Measurements from ENCODE around the gene SLC18A2.

SLC18A2 gene

DNA sequence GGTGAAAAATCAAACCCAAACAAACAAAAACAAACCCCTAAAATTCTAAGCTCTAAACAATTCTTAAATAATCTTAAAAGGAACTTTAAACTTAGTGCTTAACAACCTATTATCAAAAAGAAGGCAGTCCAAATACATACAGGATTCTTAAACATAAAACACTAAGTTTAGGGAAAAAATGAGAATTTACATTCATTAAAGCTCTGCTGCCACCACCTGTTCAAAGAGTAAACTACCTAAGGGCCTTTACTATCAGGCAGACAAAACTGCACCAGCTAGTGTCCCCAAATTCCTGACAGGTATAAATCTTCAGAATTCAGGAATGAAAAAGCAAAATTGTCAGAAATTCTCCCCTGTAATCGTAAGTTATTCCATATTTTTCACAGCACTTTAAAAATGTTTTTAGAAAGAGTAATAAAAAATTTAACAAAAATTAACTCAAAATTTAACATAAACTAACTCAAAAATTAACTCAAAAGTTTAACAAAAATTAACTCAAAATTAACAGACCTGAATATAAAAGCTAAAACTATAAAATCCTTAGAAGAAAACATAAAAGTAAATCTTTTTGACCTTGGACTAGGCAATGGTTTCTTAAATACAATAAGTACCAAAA lies 79.2 kb downstream of the SLC18A2 start:
- no peak for DNase-seq

DNA sequence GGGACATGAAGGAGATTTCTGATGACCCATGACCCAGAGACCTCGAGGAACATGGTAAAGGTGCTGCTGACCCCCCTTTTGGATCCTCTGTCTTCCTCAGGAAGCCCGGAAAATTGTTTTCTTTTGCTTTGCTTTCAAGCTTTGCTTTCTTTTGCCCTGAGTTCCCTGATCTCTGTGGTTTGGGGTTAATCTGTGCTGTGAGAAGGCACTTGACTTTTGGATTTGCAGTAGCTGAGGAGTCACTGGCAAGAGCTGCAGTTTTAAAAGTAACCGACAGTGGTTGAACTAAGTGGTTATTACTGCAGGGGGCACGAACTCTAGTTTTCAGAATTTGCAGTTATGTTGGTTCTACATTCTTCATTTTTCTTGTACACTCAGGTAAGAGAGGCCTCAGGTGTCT lies 81.3 kb downstream of the SLC18A2 start:
- no peak for DNase-seq

DNA sequence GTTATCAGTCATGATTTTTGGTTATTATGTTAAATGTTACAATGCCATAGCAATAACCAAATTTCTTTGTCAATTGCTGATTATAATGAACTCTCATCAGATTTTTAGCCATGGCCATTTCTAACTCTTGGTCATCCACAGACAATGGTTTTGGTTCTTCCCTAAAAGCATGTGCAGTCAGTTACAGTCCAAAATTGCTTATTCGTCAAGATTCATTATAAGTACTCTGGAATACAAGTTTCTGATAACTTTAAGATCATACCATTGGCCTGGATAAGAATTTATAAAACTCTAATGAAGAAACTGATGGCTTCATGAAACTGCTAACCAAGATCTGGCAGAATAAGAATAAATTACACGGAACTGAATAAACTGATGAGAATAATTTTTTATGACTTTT lies 83.5 kb downstream of the SLC18A2 start:
- DNase-seq = no peak

DNA sequence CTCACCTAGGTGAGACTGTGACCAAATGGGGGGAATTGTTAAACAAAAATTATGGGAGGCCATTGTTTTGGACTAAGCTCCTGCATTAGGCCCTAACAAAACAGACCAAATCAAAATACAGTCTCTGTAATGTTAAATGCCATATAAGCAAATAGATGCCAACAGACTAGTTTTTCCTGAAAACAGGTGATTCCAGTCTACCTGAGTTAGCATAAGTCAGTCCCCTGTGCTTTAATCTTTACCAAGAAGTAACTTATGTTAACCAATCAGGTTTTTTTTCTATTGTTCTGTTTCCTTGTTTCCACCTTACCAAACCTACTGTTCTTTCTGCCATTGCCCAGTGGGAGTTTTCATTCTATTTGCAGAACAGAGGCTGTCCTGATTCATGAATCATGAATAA lies 86.3 kb downstream of the SLC18A2 start:
- no peak for DNase-seq

All from activated CD4-positive, CD25-positive, alpha-beta regulatory T cell (primary cell).